Measurements from ENCODE around the gene CAND1.

Gene CAND1

GRCh38 chr12:67268896-67269632 is at the start of gene CAND1:
TSS of gene CAND1 (plus strand) at chr12:67269358. CDS start at chr12:67269718, 360 bp downstream.
- peak; percentile 98 for DNase-seq

GRCh38 chr12:67220065-67220464 is 49.1 kb upstream of the CAND1 start:
- DNase-seq = no peak

GRCh38 chr12:67222302-67222701 is 46.9 kb upstream of the CAND1 start:
- no peak for DNase-seq

- DNase-seq = no peak
These were observed 45.9 kb upstream of the CAND1 start for GRCh38 chr12:67223225-67223624.

GRCh38 chr12:67237231-67237630 is 31.9 kb upstream of the CAND1 start:
- DNase-seq = no peak

GRCh38 chr12:67239061-67239460 is 30.1 kb upstream of the CAND1 start:
- no peak for DNase-seq

- DNase-seq = no peak
These were observed 27.7 kb upstream of the CAND1 start for GRCh38 chr12:67241482-67241881.

- no peak for DNase-seq
These were observed 25.9 kb upstream of the CAND1 start for GRCh38 chr12:67243260-67243659.

GRCh38 chr12:67245571-67245970 is 23.6 kb upstream of the CAND1 start:
- no peak for DNase-seq

GRCh38 chr12:67251012-67251411 is 18.1 kb upstream of the CAND1 start:
- DNase-seq = no peak

GRCh38 chr12:67254372-67255026 is 14.7 kb upstream of the CAND1 start:
- no peak for DNase-seq

GRCh38 chr12:67256649-67257048 is 12.5 kb upstream of the CAND1 start:
- no peak for DNase-seq

- no peak for DNase-seq
These were observed 5.7 kb upstream of the CAND1 start for GRCh38 chr12:67263471-67263870.

- no peak for DNase-seq
These were observed 743 bp upstream of the CAND1 start for GRCh38 chr12:67268335-67268895.

GRCh38 chr12:67269633-67270573 is 745 bp downstream of the CAND1 start:
- DNase-seq = no peak

GRCh38 chr12:67270622-67271021 is 1.5 kb downstream of the CAND1 start:
- no peak for DNase-seq

- DNase-seq = no peak
These were observed 2.8 kb downstream of the CAND1 start for GRCh38 chr12:67271976-67272375.

GRCh38 chr12:67274186-67274585 is 5.0 kb downstream of the CAND1 start:
- no peak for DNase-seq

- no peak for DNase-seq
These were observed 6.3 kb downstream of the CAND1 start for GRCh38 chr12:67275380-67275913.

GRCh38 chr12:67276421-67276820 is 7.3 kb downstream of the CAND1 start:
- DNase-seq = no peak

- no peak for DNase-seq
These were observed 10.5 kb downstream of the CAND1 start for GRCh38 chr12:67279637-67280036.

- DNase-seq = no peak
These were observed 10.9 kb downstream of the CAND1 start for GRCh38 chr12:67280088-67280487.

GRCh38 chr12:67280572-67280971 is 11.4 kb downstream of the CAND1 start:
- DNase-seq = no peak
